NCI-H128 (cell line): ENCODE data around the gene TMA7.
A peak's percentile ranks its signal among the peaks of the same experiment; 100 is the strongest.

ENCODE experiments used
- DNase-seq: peaks from one replicate; lab custom pipeline; 2025; ENCODE audit not compliant: unreplicated experiment; lab: John Stamatoyannopoulos, UW

The TMA7 gene

DNA sequence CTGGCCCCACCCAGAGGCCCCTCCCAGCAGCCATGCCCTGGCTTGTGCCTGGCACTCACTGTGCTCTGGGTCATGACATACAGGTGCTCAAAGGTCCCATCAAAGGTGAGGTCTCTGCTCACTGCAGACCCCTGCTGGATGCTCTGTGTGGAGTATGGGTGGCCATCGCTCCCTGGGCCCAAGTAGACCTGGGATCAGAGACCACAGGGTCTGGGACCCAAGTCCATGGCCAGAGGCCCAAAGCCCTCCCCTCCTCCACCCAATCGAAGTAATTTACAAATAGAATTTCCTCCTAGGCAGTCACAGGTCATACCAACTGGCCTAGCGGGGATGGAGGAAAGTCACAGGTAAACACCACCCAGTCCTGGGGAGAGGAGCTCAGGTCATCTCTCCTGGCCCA, 17.8 kb upstream of the TMA7 start:
- DNase-seq, result no peak

DNA sequence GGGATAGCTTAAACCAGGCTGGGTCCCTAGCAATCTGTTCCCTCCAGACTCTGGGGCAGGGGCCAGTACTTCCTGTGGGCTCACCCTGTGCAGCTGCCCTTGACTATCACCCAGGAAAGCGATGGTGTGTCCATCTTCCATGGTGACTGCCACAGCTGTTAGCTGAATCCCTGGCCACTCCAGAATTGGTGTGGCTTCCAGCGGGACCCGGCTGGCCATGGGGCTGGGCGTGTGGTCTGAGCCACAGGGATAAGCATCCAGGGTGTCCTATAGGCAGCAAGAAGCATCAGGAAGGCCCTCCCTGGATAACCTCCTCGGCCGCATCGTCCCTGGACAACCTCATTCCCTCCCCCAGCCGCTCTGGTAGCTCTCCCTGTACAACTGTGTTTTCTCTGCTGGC, 17.4 kb upstream of the TMA7 start:
- DNase-seq, result no peak

DNA sequence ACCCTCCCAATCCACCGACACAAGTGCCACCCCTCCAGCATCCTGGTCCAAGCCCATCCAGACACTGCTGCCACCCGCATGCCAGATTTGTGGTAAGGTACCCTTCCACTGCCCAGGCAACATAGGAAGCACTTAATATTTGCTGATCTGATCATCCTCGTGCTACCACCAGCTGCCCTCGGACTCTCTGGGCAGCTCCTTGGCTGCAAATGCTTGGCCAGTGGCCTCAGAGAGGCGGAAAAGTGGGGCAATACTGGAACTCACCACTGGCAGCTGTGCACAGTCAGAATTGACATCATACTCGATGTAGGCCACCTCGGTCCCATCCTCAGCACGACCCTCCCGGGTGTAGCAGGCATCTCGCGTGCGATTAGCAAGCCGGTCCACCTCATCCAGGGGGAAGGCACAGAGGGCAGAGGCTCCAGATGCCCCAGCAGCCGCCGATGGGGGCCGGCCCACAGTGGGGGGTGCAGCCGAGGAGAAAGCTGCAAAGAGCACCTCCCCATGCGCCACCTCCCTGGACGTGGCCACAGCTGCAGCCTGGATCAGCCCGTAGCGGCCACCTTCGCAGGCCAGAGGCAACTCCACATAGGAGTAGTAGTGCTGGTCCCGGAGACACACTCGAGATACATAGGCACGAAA, 16.7 kb upstream of the TMA7 start:
- no peak for DNase-seq

DNA sequence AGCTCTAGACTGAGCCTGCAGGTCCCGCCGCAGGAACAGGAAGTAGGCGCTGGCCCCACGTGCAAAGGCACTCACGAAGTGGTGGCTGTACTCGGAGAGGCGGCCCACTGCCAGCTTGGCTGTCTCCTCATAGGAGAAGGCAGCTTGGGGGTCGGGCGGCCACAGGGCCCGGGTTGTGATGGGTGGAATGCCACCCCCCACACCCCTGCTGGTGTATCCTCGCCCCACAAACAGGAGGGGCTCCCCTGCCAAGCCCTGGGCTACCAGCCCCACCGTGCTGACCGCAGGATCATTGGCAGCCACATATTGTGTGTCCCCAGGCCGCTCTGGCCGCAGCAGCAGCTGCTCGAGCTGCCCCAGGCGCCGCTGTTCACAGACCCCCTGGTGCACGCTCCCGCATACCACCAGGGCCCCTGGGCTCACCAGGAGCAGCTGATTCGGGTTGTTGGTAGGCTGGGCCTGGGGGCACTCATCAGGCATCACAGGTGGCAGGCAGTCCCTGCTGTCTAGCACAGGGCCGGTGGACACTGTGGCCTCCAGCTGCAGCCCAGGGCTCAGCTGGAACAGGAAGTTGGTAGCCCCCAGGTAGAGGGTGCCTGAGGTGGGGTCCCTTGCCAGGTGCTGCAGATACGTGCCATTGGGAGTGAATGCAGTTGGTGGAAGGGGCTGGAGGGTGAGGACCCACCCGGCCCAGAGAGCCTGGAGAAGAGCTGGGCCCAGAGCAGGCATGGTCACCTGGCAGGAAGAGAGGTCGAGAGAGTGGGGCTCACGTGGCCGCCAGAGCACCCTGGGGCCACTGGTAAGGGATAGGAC, 16.0 kb upstream of the TMA7 start:
- DNase-seq, result no peak

DNA sequence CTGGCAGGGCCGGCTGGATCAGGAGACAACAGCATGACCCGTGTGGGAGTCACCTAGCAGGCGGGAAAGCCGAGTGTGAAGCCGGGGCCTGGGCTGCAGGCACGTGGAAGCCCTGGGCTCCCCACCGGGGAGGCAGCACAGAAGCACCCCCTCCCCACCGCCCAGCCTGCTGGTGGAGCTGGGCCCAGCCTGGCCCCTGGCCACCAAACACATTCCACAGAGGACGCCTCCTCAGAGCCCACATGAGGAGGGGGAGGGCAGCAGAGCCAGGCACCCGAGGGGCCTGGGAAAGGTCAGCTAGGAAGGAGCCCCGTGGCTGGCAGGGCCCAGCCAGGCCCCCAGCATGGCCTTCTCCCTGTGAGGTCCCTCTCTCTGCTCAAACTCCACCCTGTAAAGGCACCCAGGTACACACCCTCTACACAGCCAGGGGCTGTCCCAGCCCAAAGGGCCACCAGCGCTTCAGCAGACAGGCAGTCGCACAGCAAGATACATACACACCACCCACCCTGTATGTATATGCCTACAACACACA, 14.7 kb upstream of the TMA7 start:
- DNase-seq, result no peak

GRCh38 chr3:48426401-48426909, 13.6 kb upstream of the TMA7 start:
- DNase-seq, result no peak

- DNase-seq, result no peak
These were observed 13.0 kb upstream of the TMA7 start for GRCh38 chr3:48426944-48427629.

DNA sequence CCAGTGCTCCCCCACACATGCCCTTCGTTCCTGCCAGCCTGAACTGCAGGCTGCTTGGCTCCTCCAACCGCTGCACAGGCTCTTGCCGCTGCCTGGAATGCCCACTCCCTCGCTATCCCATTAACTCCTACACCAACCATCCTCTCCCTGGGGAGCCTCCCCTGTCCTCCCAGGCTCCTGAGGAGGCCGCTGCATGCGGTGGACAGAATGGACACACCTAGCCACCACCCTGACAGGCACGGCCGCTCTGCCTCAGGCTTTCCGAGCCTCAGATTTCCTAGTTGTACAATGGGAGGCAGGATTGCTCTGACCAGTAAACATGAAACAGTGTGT, 12.5 kb upstream of the TMA7 start:
- DNase-seq, result no peak

DNA sequence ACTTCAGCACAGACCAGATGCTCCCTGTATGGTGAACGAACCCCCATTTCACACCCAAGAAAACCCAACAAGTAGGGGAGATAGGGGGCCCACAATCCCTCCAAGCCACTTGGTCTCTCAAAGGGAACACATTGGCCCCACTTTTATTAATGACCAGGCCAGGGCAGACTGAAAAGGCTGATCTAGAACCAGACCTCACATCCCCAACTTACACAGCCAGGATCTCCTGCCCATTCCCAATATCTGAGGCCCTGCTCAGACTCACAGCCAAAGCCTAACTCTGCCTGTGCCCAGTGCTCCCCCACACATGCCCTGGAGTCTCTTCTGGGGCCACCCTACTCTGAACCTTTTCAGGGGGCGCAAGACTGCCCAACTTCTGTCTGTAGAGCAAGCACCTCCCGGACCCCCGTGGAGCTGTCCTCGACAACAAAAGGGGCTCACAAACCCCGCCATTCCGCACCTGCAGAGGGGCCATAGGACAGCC, 11.9 kb upstream of the TMA7 start:
- no peak for DNase-seq

GRCh38 chr3:48428572-48429316, 11.3 kb upstream of the TMA7 start:
- peak; percentile 8 for DNase-seq

DNA sequence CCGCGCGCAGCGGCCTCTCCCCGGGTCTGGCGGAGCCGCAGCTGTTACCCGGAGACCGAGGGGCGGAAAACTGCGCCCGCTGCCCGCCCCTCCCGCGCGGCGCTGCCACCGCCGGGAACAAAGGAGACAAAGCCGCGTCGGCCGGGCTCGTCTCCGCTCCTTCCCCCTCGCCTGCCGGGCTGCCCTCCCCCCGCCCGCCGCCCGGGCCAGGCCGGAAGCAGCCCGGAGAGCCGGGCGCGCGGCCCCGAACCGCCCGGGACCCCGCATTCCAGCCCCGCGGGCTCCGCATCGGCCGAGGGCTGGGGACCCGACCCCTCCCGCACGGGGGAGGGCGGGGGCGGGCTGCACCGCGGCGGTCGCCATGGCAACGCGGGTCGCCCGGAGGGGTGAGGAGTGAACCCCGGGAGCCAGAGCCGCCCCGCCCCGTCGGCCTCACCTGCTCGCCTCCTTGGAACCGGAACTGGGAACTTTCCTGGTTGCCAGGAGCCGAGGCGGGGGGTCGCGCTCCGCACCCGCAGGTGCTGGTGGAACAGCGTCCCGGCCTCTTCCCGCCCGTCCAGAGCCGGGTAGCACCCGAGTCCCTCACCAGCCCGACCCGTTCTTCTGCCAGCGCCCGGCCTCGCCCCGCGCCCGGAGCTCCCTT, 10.6 kb upstream of the TMA7 start:
- peak; percentile 41 for DNase-seq

DNA sequence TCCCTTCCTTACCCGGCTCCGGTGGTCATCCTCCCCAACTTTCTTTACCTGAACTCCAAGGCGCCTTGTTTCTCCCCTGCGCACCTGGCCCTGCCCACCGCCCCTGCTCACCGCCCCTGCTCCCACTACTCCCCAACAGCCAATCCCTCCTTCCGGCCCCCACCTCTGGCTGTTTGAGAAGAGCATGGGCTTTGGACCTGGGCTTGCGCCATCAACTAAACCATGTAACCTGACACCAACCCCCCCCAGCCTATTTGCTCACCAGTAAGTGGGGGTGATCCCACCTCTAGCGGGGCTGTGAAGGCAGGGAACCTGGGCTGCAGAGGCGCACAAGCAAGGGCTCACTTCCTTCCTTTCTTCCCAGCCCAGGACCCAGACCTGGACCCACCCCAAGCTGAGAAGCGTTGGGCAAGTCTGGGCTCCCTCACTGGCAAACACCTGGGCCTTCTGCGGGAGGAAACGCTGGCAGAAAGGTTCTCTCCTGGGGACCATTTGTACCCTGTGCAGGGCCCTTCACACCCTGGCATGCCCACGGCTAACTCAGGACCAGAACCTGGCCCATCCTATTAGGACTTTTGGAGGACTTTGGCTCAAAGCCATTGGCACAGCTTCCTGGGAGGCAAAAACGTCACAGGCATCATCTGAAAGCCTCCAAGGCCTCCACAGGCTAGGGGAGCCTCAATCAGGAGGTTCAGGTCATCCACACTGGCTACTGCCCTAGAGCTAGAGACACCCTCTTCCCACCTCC, 9.9 kb upstream of the TMA7 start, which contains the start of gene PLXNB1:
Gene PLXNB1, minus strand, starts transcription at position 127 of the 748 bp plus-strand sequence. CDS start 5,475 bp downstream, outside the sequence.
- peak; percentile 47 for DNase-seq

DNA sequence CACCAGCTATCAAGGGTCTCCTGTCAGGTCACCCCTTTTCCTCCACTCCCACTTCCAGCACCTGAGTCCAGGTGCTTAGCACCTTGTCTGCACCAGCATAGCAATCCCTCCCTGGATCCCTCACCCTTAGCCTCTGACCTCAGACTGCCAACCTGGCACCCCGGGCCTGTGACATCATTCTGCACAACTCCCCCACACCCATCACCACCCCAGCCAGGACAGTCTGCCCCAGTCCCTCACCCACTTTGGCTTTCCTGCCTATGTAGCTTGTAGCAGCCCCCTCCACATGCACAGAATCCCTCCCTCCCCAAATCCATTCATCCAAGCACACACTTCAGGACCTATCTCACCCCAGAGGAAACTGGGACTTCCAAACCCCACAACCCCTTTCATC, 9.4 kb upstream of the TMA7 start:
- no peak for DNase-seq

DNA sequence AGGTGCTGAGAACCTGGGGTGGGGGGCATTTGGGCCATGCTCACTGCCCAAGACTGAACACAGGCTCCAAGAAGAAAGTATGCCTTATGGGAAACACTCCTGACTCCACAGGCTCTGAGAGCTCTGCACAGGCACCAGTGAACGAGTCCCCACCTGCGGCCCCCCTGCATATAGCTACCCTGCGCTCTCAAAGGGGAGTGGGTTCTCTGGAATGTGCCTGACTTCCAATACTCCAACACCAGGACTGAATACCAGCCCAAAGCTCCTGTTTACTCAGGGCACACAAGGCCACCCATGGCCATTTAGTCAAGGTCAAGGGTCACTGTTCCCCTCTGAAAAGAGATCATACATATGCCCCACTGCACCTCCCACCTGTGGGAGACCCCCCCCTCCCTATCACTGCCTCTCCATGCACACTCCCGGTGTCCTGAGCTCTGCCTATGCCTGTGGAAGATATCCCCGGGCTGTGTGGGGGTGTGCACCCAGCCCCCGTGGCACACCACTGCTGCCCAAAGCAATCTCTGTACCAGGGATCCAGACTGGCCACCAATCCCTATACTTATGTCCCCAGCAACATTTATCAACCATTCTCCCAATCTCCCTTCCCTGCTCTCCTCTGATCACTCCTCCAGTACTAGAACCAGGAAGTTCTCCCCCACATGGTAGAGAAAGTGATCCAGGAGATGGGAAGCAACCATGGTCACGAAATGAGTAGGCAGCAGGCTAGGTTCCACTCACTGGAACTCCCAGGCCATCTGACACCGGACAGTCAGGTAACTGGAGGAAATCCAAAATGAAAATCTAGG, 8.6 kb upstream of the TMA7 start:
- no peak for DNase-seq

GRCh38 chr3:48432411-48433371, 7.4 kb upstream of the TMA7 start:
- no peak for DNase-seq

- DNase-seq, result no peak
These were observed 6.5 kb upstream of the TMA7 start for GRCh38 chr3:48433472-48434118.

- no peak for DNase-seq
These were observed 5.3 kb upstream of the TMA7 start for GRCh38 chr3:48434591-48435222.
